Loucy (cell line): ENCODE results near the gene TM4SF18.

Source experiments
- CTCF ChIP-seq: fragments of 200-600 bp; sonication (generic); conservative IDR thresholded peaks from 2 replicates; pipeline ENCODE4 v1.5.1; 2014; ENCODE audit warnings: mild to moderate bottlenecking, antibody characterized with exemption, low read length
- EZH2phosphoT487 ChIP-seq: fragments of 200-600 bp; IDR thresholded peaks from 2 replicates; pipeline ENCODE4 v1.6.1; 2018; ENCODE audit warnings: antibody characterized with exemption, mild to moderate bottlenecking, moderate library complexity, borderline replicate concordance

GRCh38 chr3:149324332-149324731, 9.1 kb downstream of the TM4SF18 start:
- no peak for TF ChIP-seq CTCF
- no peak for TF ChIP-seq EZH2phosphoT487
